CD14-positive monocyte (primary cell): ENCODE results near the gene NME9. TPM values are rescaled to one million over a fixed set of nuclear protein-coding genes. Genes with fewer than 3 reads are reported as not detected.

Source experiments
- DNase-seq, 3 donors: peaks; one replicate each; pipeline ENCODE4 v3.0.0-alpha.2; 2011 to 2022
- H2AFZ ChIP-seq: 2 replicates; pipeline ENCODE4 v1.6.0; 2012; ENCODE audit warnings: mild to moderate bottlenecking, low read depth, low read length, inconsistent platforms; ENCODE audit not compliant: insufficient read depth, poor library complexity, severe bottlenecking
- H3K27ac ChIP-seq, 2 donors: 1 replicate in 1 of 2; 2 replicates in 1 of 2; pipeline ENCODE4 v1.5.1; 2012 to 2013; ENCODE audit warnings: low read length in 2 of 2, control low read depth in 1 of 2, inconsistent platforms in 1 of 2, low read depth in 1 of 2, mild to moderate bottlenecking in 1 of 2
- H3K27me3 ChIP-seq, 2 donors: one replicate each; pipeline versions ENCODE4 v1.6.0 to v1.6.1; 2011 to 2013; ENCODE audit warnings: low read length in 2 of 2; ENCODE audit not compliant: control insufficient read depth in 2 of 2, insufficient read depth in 2 of 2
- H3K36me3 ChIP-seq, 2 donors: replicated peaks in 1 of 2; 1 replicate in 1 of 2; 2 replicates in 1 of 2; pipeline versions ENCODE4 v1.5.1 to v1.6.1; 2012 to 2013; ENCODE audit warnings: low read length in 2 of 2, control low read depth in 1 of 2, inconsistent platforms in 1 of 2, mild to moderate bottlenecking in 1 of 2; ENCODE audit not compliant: insufficient read depth in 2 of 2, control insufficient read depth in 1 of 2
- H3K4me1 ChIP-seq, 2 donors: 1 replicate in 1 of 2; 2 replicates in 1 of 2; pipeline versions ENCODE4 v1.5.1 to v1.6.1; 2012 to 2013; ENCODE audit warnings: low read length in 2 of 2, control low read depth in 1 of 2, inconsistent platforms in 1 of 2, mild to moderate bottlenecking in 1 of 2, moderate library complexity in 1 of 2; ENCODE audit not compliant: insufficient read depth in 2 of 2, control insufficient read depth in 1 of 2
- H3K4me2 ChIP-seq: replicated peaks from 2 replicates; pipeline ENCODE3; 2012; ENCODE audit warnings: low read length, moderate library complexity, mild to moderate bottlenecking; ENCODE audit not compliant: poor library complexity, severe bottlenecking; ENCODE audit errors: extremely low read depth
- H3K4me3 ChIP-seq, 3 experiments: fragments of 200-600 bp in 1 of 3; sonication (generic) in 1 of 3; replicated peaks in 1 of 3; 1 replicate in 2 of 3; 2 replicates in 1 of 3; pipeline ENCODE4 v1.5.1; 2011 to 2013; ENCODE audit warnings: low read length in 3 of 3, mild to moderate bottlenecking in 3 of 3, control low read depth in 2 of 3, low read depth in 2 of 3, inconsistent platforms in 1 of 3, moderate library complexity in 1 of 3
- H3K79me2 ChIP-seq: 2 replicates; pipeline ENCODE4 v1.6.0; 2012; ENCODE audit warnings: mild to moderate bottlenecking, control low read depth, inconsistent platforms, low read length, moderate library complexity; ENCODE audit not compliant: insufficient read depth
- H3K9ac ChIP-seq: 2 replicates; pipeline ENCODE4 v1.6.0; 2017; ENCODE audit warnings: low read length, mild to moderate bottlenecking; ENCODE audit not compliant: insufficient read depth, poor library complexity, severe bottlenecking
- H3K9me3 ChIP-seq, 2 donors: replicated peaks in 1 of 2; 1 replicate in 1 of 2; 2 replicates in 1 of 2; pipeline versions ENCODE4 v1.5.1 to v1.6.1; 2012 to 2013; ENCODE audit warnings: low read length in 2 of 2, control low read depth in 1 of 2; ENCODE audit not compliant: control insufficient read depth in 1 of 2, insufficient read depth in 1 of 2
- H4K20me1 ChIP-seq: 2 replicates; pipeline ENCODE4 v1.6.0; 2012; ENCODE audit warnings: mild to moderate bottlenecking, low read length, control low read depth, moderate library complexity; ENCODE audit not compliant: insufficient read depth
- H3K27ac Mint-ChIP-seq, 7 donors: one replicate each; pipeline ENCODE4 v1.8.0; 2020; ENCODE audit warnings: mild to moderate bottlenecking in 7 of 7, mixed read lengths in 7 of 7, moderate library complexity in 6 of 7, inconsistent platforms in 2 of 7
- H3K27me3 Mint-ChIP-seq, 3 donors: one replicate each; pipeline ENCODE4 v1.8.0; 2021 to 2022; ENCODE audit warnings: low read depth in 3 of 3, mild to moderate bottlenecking in 3 of 3, mixed read lengths in 3 of 3, moderate library complexity in 3 of 3, inconsistent platforms in 1 of 3
- H3K36me3 Mint-ChIP-seq, 2 donors: one replicate each; pipeline ENCODE4 v1.8.0; 2020; ENCODE audit warnings: mixed read lengths in 2 of 2, inconsistent platforms in 1 of 2, mild to moderate bottlenecking in 1 of 2
- H3K4me1 Mint-ChIP-seq: one replicate; pipeline ENCODE4 v1.8.0; 2020; ENCODE audit warnings: mild to moderate bottlenecking, mixed read lengths
- H3K4me3 Mint-ChIP-seq, 2 donors: one replicate each; pipeline ENCODE4 v1.8.0; 2020; ENCODE audit warnings: mild to moderate bottlenecking in 2 of 2, mixed read lengths in 2 of 2, moderate library complexity in 1 of 2
- H3K9me3 Mint-ChIP-seq, 7 donors: one replicate each; pipeline ENCODE4 v1.8.0; 2020 to 2022; ENCODE audit warnings: mixed read lengths in 7 of 7, mild to moderate bottlenecking in 6 of 7, moderate library complexity in 6 of 7, inconsistent platforms in 2 of 7
- CTCF ChIP-seq: fragments of 200-600 bp; IDR thresholded peaks from one replicate; pipeline ENCODE4 v1.8.0; 2022; ENCODE audit warnings: antibody characterized with exemption, mild to moderate bottlenecking
- WGBS: methylation state at CpG from one replicate; pipeline ENCODE4 v1.1.5; 2013; ENCODE audit warnings: missing lambda C conversion rate; ENCODE audit not compliant: insufficient coverage; 5-methylcytosine and 5-hydroxymethylcytosine counted together
- intact Hi-C, 2 donors: fragments of 100-400 bp; cut with micrococcal nuclease; formaldehyde crosslinking; loops; one replicate each; pipeline versions ENCODE4 v1.15.0 to v1.15.1; 2023
- polyA plus RNA-seq, 3 donors: library from polyadenylated mRNA; depleted of rRNA in 1 of 3; unstranded in 2 of 3; stranded (reverse) in 1 of 3; fragments of 300-500 nt in 2 of 3; fragments of >200 nt in 1 of 3; fragmentation: Illumina TruSeq in 2 of 3; gene quantifications; 1 replicate in 2 of 3; 2 replicates in 1 of 3; pipeline ENCODE4 v1.2.3, GENCODE V29; 2012 to 2021

NME9 gene
- polyA plus RNA-seq, 3 donors: 0.04 TPM; not detected in 2

GRCh38 chr3:138314751-138315150, 14.9 kb downstream of the NME9 start:
- Mint-ChIP-seq H3K4me3 (no peak overlapping the region), H3K9me3 (peaks cover 3 to 14% (median 10%) of the 10 kb centered on the region in 7 donors), H3K27ac (no peak overlapping the region), H3K4me1 (no peaks in the 10 kb centered on the region), H3K36me3 (no peaks in the 10 kb centered on the region), H3K27me3 (peaks cover 6 to 14% (median 12%) of the 10 kb centered on the region in 3 donors)
- Histone ChIP-seq H3K27me3 (no peaks in the 10 kb centered on the region), H2AFZ (no peak overlapping the region), H3K9me3 (peaks cover 2 to 4% of the 10 kb centered on the region in 2 donors), H3K27ac (no peak overlapping the region), H3K4me1 (no peaks in the 10 kb centered on the region), H3K9ac (no peak overlapping the region), H4K20me1 (no peaks in the 10 kb centered on the region), H3K36me3 (no peaks in the 10 kb centered on the region), H3K79me2 (no peaks in the 10 kb centered on the region), H3K4me3 (no peak overlapping the region), H3K4me2 (no peak overlapping the region)
- intact Hi-C loops: no loop called here
- no peak for TF ChIP-seq CTCF
- no CpG with 5 or more reads among the region's 1 CpG for WGBS
- DNase-seq: no peak

- Histone ChIP-seq H3K27ac (no peak overlapping the region), H4K20me1 (no peaks in the 10 kb centered on the region), H3K9me3 (peaks cover 21 to 24% of the 10 kb centered on the region in 2 donors), H3K27me3 (no peaks in the 10 kb centered on the region), H3K4me3 (no peak overlapping the region), H2AFZ (no peak overlapping the region), H3K4me1 (no peaks in the 10 kb centered on the region), H3K36me3 (no peaks in the 10 kb centered on the region), H3K79me2 (no peaks in the 10 kb centered on the region), H3K9ac (no peak overlapping the region), H3K4me2 (no peak overlapping the region)
- Mint-ChIP-seq H3K27ac (no peak overlapping the region), H3K27me3 (peaks cover 5 to 15% (median 14%) of the 10 kb centered on the region in 3 donors), H3K4me3 (no peak overlapping the region), H3K36me3 (no peaks in the 10 kb centered on the region), H3K9me3 (peaks cover 13 to 41% (median 34%) of the 10 kb centered on the region in 7 donors), H3K4me1 (no peaks in the 10 kb centered on the region)
- WGBS: no CpG with 5 or more reads among the region's 4 CpGs
- DNase-seq: no peak
- no peak for TF ChIP-seq CTCF
- intact Hi-C loops: no loop called here
Measured at GRCh38 chr3:138310494-138310893, 19.2 kb downstream of the NME9 start.
